ENCODE results near the gene MINDY4. TPM values are rescaled to one million over a fixed set of nuclear protein-coding genes. Genes with fewer than 3 reads are reported as not detected.

The MINDY4 gene
- total and polyA plus RNA-seq, 2 of the 8 experiments (the other 6 are each of a cell fraction or from before 2014, with no cell fraction given) = 1.3 to 3.6 TPM

DNA sequence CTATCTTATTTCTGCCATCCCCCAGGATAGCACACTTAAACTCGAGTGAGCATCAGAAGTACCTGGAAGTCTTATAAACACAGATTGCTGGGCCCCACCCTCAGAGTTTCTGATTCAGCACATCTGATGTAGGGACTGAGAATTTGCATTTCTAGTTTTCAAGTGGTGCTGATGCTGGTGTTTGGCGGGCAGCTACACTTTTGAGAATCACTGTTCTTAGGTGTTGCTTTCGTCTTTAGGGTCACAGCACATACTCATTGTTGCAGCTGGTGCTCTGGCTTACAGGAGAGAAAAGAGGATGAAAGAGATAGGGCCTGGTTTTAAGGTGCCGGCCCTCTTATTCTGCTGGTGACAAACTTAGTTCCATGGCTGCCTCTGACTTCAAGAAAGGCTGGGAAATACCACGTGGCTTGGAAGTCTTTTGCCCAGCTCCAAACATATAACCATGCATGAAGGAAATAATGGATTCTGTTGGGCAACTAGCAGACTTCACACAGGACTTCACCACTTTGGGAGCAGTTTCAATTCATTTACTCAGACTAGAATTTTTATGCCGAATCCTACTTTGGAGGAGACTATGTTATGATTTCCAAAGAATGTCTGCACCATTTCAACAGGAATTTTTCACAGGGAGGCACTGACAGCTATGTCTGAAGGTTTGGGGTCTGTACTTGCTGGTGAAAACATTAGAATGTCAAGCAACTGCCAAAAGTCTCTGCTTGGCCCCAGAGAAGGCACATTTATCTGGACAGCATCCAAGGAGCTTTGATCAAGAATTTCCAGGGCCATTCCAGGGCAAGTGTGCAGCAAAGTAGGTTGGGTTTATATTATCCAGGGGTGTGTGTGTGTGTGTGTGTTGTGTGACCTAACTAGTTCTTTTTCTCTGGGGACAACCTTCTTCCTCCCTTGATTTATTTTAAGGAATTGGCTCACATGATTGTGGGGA lies 6.9 kb upstream of the MINDY4 start:
- Histone ChIP-seq H3K14ac (ENCODE audit: insufficient read length) (no peak overlapping the region), H2BK20ac (ENCODE audit: low read length) (no peak overlapping the region), H4K20me1 (replicated peaks in 1 of 2; ENCODE audit: control insufficient read depth in 1 of 2, insufficient read depth in 2 of 2, low read length in 2 of 2) (no peaks in the 10 kb centered on the region), H2BK15ac (ENCODE audit: low read length) (no peak overlapping the region), H3K56ac (replicated peaks; ENCODE audit: insufficient read length, low read depth, low read length) (no peak overlapping the region), H4K8ac (ENCODE audit: extremely low read depth, insufficient read depth, low read length) (no peak overlapping the region), H3K23me2 (ENCODE audit: low read depth, low read length) (no peaks in the 10 kb centered on the region), H2BK5ac (ENCODE audit: low read depth, low read length) (no peak overlapping the region), H3K18ac (ENCODE audit: extremely low read depth, low read length) (no peak overlapping the region), H2AFZ (ENCODE audit: low read length) (no peak overlapping the region), H3K27ac (ENCODE audit: low read depth, low read length) (no peak overlapping the region), H3K4me1 (replicated peaks in 1 of 4; ENCODE audit: control insufficient read depth in 3 of 4, insufficient read depth in 4 of 4, low read length in 3 of 4) (no peaks in the 10 kb centered on the region), H3K79me1 (ENCODE audit: low read depth, low read length) (no peaks in the 10 kb centered on the region), H3K79me2 (ENCODE audit: control insufficient read depth in 1 of 2, insufficient read depth in 2 of 2, low read length in 2 of 2) (no peaks in the 10 kb centered on the region), H2BK120ac (replicated peaks; ENCODE audit: low read depth, low read length) (no peak overlapping the region), H3K27me3 (replicated peaks in 1 of 4; ENCODE audit: control insufficient read depth in 3 of 4, extremely low read depth in 1 of 4, insufficient read depth in 3 of 4, low read length in 3 of 4) (no peaks in the 10 kb centered on the region), H3K36me3 (ENCODE audit: control insufficient read depth in 2 of 4, insufficient read depth in 4 of 4, low read length in 3 of 4) (no peaks in the 10 kb centered on the region), H3K4me3 (ENCODE audit: extremely low read depth in 1 of 4, insufficient read depth in 2 of 4, low read depth in 3 of 4, low read length in 4 of 4) (no peak overlapping the region), H3K9me3 (ENCODE audit: insufficient read depth in 2 of 2, low read depth in 1 of 2, low read length in 1 of 2) (no peaks in the 10 kb centered on the region), H2BK12ac (ENCODE audit: low read depth, low read length) (no peak overlapping the region), H2AK5ac (ENCODE audit: low read depth, low read length) (no peak overlapping the region), H3K4ac (replicated peaks; ENCODE audit: insufficient read length, low read depth, low read length) (no peak overlapping the region), H4K91ac (replicated peaks; ENCODE audit: insufficient read length, low read length) (no peak overlapping the region), H4K5ac (ENCODE audit: insufficient read length, low read depth, low read length) (no peak overlapping the region), H3K9ac (replicated peaks in 1 of 4; ENCODE audit: extremely low read depth in 1 of 4, low read depth in 3 of 4, low read length in 3 of 4) (no peak overlapping the region), H3K23ac (ENCODE audit: insufficient read length) (no peak overlapping the region), H3K4me2 (ENCODE audit: insufficient read depth in 1 of 2, low read depth in 2 of 2, low read length in 2 of 2) (no peak overlapping the region)
- TF ChIP-seq PHF8 (conservative IDR thresholded peaks at IDR 0.05; ENCODE audit: low read depth, low read length) (no peak), BCL11A (IDR thresholded peaks at IDR 0.05; ENCODE audit: low read depth in 2 of 2, low read length in 2 of 2) (no peak), POU5F1 (IDR thresholded peaks at IDR 0.05; ENCODE audit: low read depth, low read length) (no peak), JUN (IDR thresholded peaks at IDR 0.05; ENCODE audit: low read depth, low read length) (no peak), CHD2 (IDR thresholded peaks at IDR 0.05; ENCODE audit: low read length) (no peak), RXRA (IDR thresholded peaks at IDR 0.05; ENCODE audit: insufficient read depth, low read depth, low read length) (no peak), ZNF274 (IDR thresholded peaks at IDR 0.05; ENCODE audit: borderline replicate concordance, extremely low read depth, low read length) (no peak), ASH2L (IDR thresholded peaks at IDR 0.05; ENCODE audit: low read length) (no peak), HDAC2 (IDR thresholded peaks at IDR 0.05; ENCODE audit: borderline replicate concordance in 1 of 2, low read depth in 2 of 2, low read length in 2 of 2) (no peak), SRF (IDR thresholded peaks at IDR 0.05; ENCODE audit: low read depth, low read length) (no peak), TCF12 (IDR thresholded peaks at IDR 0.05; ENCODE audit: low read depth, low read length) (no peak), KDM5A (IDR thresholded peaks at IDR 0.05; ENCODE audit: low read length) (no peak), FOSL1 (IDR thresholded peaks at IDR 0.05; ENCODE audit: insufficient read depth, low read depth, low read length) (no peak)
- ChIA-PET POLR2A (ENCODE audit: partially characterized antibody) (interaction anchor here (0.8 kb wide), 1 partner anchor 14 kb away, joined by 3 read pairs; no protein-coding TSS in a partner anchor), CTCF (ENCODE audit: partially characterized antibody) (interaction anchor here (0.7 to 2.4 kb wide), 9 partner anchors 8 to 650 kb away, joined by 3 to 14 read pairs (median 4); partner anchors contain the start of gene INMT)
- DNase-seq (ENCODE audit: low read depth in 1 of 2, low spot score in 2 of 2) (no peak), FAIRE-seq (no peak)
- 79% methylated on average over 6 of the region's 6 CpGs; no CpG with 5 or more reads in 1 of the 2 experiments for WGBS, 2 experiments (ENCODE audit: extremely low coverage in 1 of 2, insufficient coverage in 1 of 2, insufficient read length in 1 of 2, insufficient replicate concordance in 2 of 2, low coverage in 1 of 2, low lambda C conversion rate in 2 of 2, missing lambda C conversion rate in 1 of 2)

Data from H1 (cell line).